ENCODE results near the gene NOTCH2. TPM values are rescaled to one million over a fixed set of nuclear protein-coding genes. Genes with fewer than 3 reads are reported as not detected.

The NOTCH2 gene
- total and polyA plus RNA-seq, 9 of the 15 experiments (the other 6 are each of a cell fraction or from before 2014, with no cell fraction given): 0.04 to 1.2 (median 0.28) TPM; not detected in 1

GRCh38 chr1:119912963-119913362 lies 156.5 kb downstream of the NOTCH2 start:
- no peaks in the 10 kb centered on the region for H4K20me1 ChIP-seq (replicated peaks; ENCODE audit: control insufficient read depth, insufficient read depth, low read length)
- H3K4me3 ChIP-seq: no peak overlapping the region
- no peaks in the 10 kb centered on the region for H3K9me3 ChIP-seq (replicated peaks; ENCODE audit: control insufficient read depth, insufficient read depth, low read depth, low read length)
- no peak overlapping the region for H3K4me2 ChIP-seq (ENCODE audit: insufficient read depth, low read length)
- POLR2A ChIA-PET: no interaction called here
- no peaks in the 10 kb centered on the region for H3K79me2 ChIP-seq (ENCODE audit: control insufficient read depth, insufficient read depth, low read length)
- peaks cover 16 to 31% of the 10 kb centered on the region in 2 experiments for H3K27me3 ChIP-seq (ENCODE audit: control insufficient read depth in 2 of 2, insufficient read depth in 2 of 2, low read length in 2 of 2)
- CTCF ChIA-PET (ENCODE audit: low intra/inter-chr PET ratio): no interaction called here
- H3K9ac ChIP-seq (ENCODE audit: insufficient read depth in 1 of 2, low read depth in 2 of 2, low read length in 2 of 2): no peak overlapping the region
- no peak for DNase-seq (ENCODE audit: extremely low read depth in 1 of 4, low spot score in 3 of 4)
- H3K4me1 ChIP-seq (replicated peaks in 1 of 2; ENCODE audit: control insufficient read depth in 2 of 2, insufficient read depth in 2 of 2, low read length in 2 of 2): no peaks in the 10 kb centered on the region
- H2AFZ ChIP-seq (ENCODE audit: low read depth, low read length): no peak overlapping the region
- no peak for ATAC-seq
- FAIRE-seq: no peak
- no peak for TF ChIP-seq RAD21 (CRISPR knock-in tag; conservative IDR thresholded peaks at IDR 0.05 in 1 of 2, IDR thresholded peaks at IDR 0.05 in 1 of 2)
- TF ChIP-seq KDM4B (IDR thresholded peaks at IDR 0.05; ENCODE audit: borderline replicate concordance in 2 of 2, low read depth in 1 of 2): no peak
- no peak for TF ChIP-seq STAG1 (CRISPR knock-in tag; IDR thresholded peaks at IDR 0.05; ENCODE audit: borderline replicate concordance)
- TF ChIP-seq FOXK1 (CRISPR knock-in tag; IDR thresholded peaks at IDR 0.05; ENCODE audit: borderline replicate concordance): no peak
- TF ChIP-seq FOXJ2 (tag; IDR thresholded peaks at IDR 0.05): no peak
- no peak for TF ChIP-seq CHD4 (IDR thresholded peaks at IDR 0.05; ENCODE audit: insufficient read depth, insufficient replicate concordance, low read depth, low read length, poor library complexity, severe bottlenecking)
- TF ChIP-seq ZNF274 (IDR thresholded peaks at IDR 0.05; ENCODE audit: borderline replicate concordance, low read depth, low read length): no peak
- TF ChIP-seq SMC3 (conservative IDR thresholded peaks at IDR 0.05; ENCODE audit: insufficient read depth, low read depth, low read length): no peak
- no peak for TF ChIP-seq ZZZ3 (IDR thresholded peaks at IDR 0.05)
- TF ChIP-seq BRD4 (IDR thresholded peaks at IDR 0.05): no peak
- TF ChIP-seq SAP30 (IDR thresholded peaks at IDR 0.05; ENCODE audit: borderline replicate concordance, insufficient read depth, low read depth, low read length, poor library complexity, severe bottlenecking): no peak
- no peak for TF ChIP-seq ATF3 (IDR thresholded peaks at IDR 0.05)
- no peak for TF ChIP-seq ATF3 (CRISPR knock-in tag; conservative IDR thresholded peaks at IDR 0.05)
- no peak for TF ChIP-seq NCOA4 (IDR thresholded peaks at IDR 0.05; ENCODE audit: partially characterized antibody)
- no peak for TF ChIP-seq MECOM (CRISPR knock-in tag; IDR thresholded peaks at IDR 0.05)
- no peak for TF ChIP-seq ZNF79 (CRISPR knock-in tag; IDR thresholded peaks at IDR 0.05; ENCODE audit: low read depth)
- TF ChIP-seq DPF2 (IDR thresholded peaks at IDR 0.05): no peak
- WGBS (ENCODE audit: insufficient coverage, low coverage, missing lambda C conversion rate): 0% methylated on average over 3 of the region's 3 CpGs
- no peaks in the 10 kb centered on the region for H3K36me3 ChIP-seq (ENCODE audit: control insufficient read depth, insufficient read depth, low read length)
- intact Hi-C loops (cut with micrococcal nuclease): no loop called here
- H3K27ac ChIP-seq (ENCODE audit: extremely low read depth, low read depth, low read length): no peak overlapping the region
- no TSS peak for BruUV-seq (replicated peaks)
- H3K9me1 ChIP-seq (ENCODE audit: control insufficient read depth, insufficient read depth, low read length): no peaks in the 10 kb centered on the region
- in situ Hi-C loops (cut with MboI): no loop called here

Measured in K562 (cell line).